Measurements from ENCODE around the gene CRISPLD2. TPM values are rescaled to one million over a fixed set of nuclear protein-coding genes. Genes with fewer than 3 reads are reported as not detected.

CRISPLD2 gene
- total and polyA plus RNA-seq, 9 of the 15 experiments (the other 6 are each of a cell fraction or from before 2014, with no cell fraction given): 0.03 to 0.24 (median 0.04) TPM; not detected in 4

DNA sequence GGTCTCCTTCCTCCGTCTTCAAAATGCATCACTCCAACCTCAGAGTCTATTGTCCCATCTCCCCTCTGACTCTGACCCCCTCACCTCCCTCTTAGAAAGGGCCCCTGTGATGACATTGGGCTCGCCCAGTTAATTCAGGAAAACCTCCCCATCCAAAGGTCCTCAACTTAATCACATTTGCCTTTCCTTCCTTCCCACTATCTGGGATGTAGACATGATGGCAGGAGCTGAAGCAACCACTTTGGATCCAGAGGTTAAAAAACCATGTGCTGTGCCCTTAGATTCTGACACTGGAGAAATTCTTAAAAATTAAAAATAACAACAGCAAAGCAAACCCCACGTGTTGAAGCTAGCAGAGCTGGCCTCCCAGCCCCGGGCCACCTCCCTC is 111.3 kb downstream of the CRISPLD2 start (continued):
- TF ChIP-seq RBM14 (IDR thresholded peaks at IDR 0.05; ENCODE audit: borderline replicate concordance, insufficient read depth, low read depth, low read length) (no peak), LEF1 (IDR thresholded peaks at IDR 0.05) (no peak), ZNF766 (CRISPR knock-in tag; conservative IDR thresholded peaks at IDR 0.05) (no peak), WHSC1 (IDR thresholded peaks at IDR 0.05; ENCODE audit: low read length) (no peak), ZNF589 (CRISPR knock-in tag; IDR thresholded peaks at IDR 0.05; ENCODE audit: low read depth) (no peak), HNRNPL (IDR thresholded peaks at IDR 0.05; ENCODE audit: low read depth, low read length) (0 out of 2 replicates have a peak, but pooled peaks have one; percentile 79), ZNF436 (CRISPR knock-in tag; IDR thresholded peaks at IDR 0.05) (no peak), HMGN3 (IDR thresholded peaks at IDR 0.05; ENCODE audit: borderline replicate concordance, extremely low read depth, insufficient read length, low read depth, low read length) (no peak), CAMTA2 (CRISPR knock-in tag; conservative IDR thresholded peaks at IDR 0.05) (no peak), RAD21 (CRISPR knock-in tag; conservative IDR thresholded peaks at IDR 0.05 in 1 of 2, IDR thresholded peaks at IDR 0.05 in 1 of 2) (no peak), NBN (IDR thresholded peaks at IDR 0.05; ENCODE audit: low read depth) (no peak), ARHGAP35 (IDR thresholded peaks at IDR 0.05; ENCODE audit: partially characterized antibody) (no peak), MTA2 (IDR thresholded peaks at IDR 0.05; ENCODE audit: low read depth) (no peak), TAF7 (tag; IDR thresholded peaks at IDR 0.05) (no peak), ZNF12 (CRISPR knock-in tag; IDR thresholded peaks at IDR 0.05) (0 out of 2 replicates have a peak, but pooled peaks have one; percentile 20), ZNF140 (CRISPR knock-in tag; IDR thresholded peaks at IDR 0.05) (no peak), CBX3 (IDR thresholded peaks at IDR 0.05; ENCODE audit: borderline replicate concordance in 1 of 2, low read length in 2 of 2) (peak in 1 of 2 experiments; percentile 75; a peak in 1 of 3 replicates), COPS2 (conservative IDR thresholded peaks at IDR 0.05) (no peak), HMG20B (CRISPR knock-in tag; IDR thresholded peaks at IDR 0.05) (no peak), GTF2A2 (tag; IDR thresholded peaks at IDR 0.05) (no peak), PHF20 (IDR thresholded peaks at IDR 0.05; ENCODE audit: partially characterized antibody) (no peak), NCOA1 (IDR thresholded peaks at IDR 0.05; ENCODE audit: low read depth) (no peak), ZC3H11A (IDR thresholded peaks at IDR 0.05; ENCODE audit: low read depth, low read length) (no peak), SAP30 (IDR thresholded peaks at IDR 0.05; ENCODE audit: borderline replicate concordance, insufficient read depth, low read depth, low read length, poor library complexity, severe bottlenecking) (no peak), ZNF143 (CRISPR knock-in tag; IDR thresholded peaks at IDR 0.05) (no peak)
- TF ChIP-seq, protein P1, sequence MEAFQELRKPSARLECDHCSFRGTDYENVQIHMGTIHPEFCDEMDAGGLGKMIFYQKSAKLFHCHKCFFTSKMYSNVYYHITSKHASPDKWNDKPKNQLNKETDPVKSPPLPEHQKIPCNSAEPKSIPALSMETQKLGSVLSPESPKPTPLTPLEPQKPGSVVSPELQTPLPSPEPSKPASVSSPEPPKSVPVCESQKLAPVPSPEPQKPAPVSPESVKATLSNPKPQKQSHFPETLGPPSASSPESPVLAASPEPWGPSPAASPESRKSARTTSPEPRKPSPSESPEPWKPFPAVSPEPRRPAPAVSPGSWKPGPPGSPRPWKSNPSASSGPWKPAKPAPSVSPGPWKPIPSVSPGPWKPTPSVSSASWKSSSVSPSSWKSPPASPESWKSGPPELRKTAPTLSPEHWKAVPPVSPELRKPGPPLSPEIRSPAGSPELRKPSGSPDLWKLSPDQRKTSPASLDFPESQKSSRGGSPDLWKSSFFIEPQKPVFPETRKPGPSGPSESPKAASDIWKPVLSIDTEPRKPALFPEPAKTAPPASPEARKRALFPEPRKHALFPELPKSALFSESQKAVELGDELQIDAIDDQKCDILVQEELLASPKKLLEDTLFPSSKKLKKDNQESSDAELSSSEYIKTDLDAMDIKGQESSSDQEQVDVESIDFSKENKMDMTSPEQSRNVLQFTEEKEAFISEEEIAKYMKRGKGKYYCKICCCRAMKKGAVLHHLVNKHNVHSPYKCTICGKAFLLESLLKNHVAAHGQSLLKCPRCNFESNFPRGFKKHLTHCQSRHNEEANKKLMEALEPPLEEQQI (IDR thresholded peaks at IDR 0.05): no peak
